Stimulated activated CD8-positive, alpha-beta memory T cell treated with anti-CD3 and anti-CD28 coated beads, Interleukin-4, amount 100 ng/mL, for 24 hours (primary cell): ENCODE results near the gene BMP2.

ENCODE experiments used
- DNase-seq: peaks from one replicate; pipeline ENCODE4 v3.0.0-alpha.2; 2020; ENCODE audit warnings: low read depth

Gene BMP2

GRCh38 chr20:6768228-6769140, 998 bp downstream of the BMP2 start:
- no peak for DNase-seq

- DNase-seq: no peak
Measured at GRCh38 chr20:6769903-6770785, 2.7 kb downstream of the BMP2 start.

- no peak for DNase-seq
Measured at GRCh38 chr20:6770786-6771100, 3.3 kb downstream of the BMP2 start.

- no peak for DNase-seq
Measured at GRCh38 chr20:6780433-6781190, 13.1 kb downstream of the BMP2 start.

GRCh38 chr20:6783752-6784151, 16.3 kb downstream of the BMP2 start:
- no peak for DNase-seq

GRCh38 chr20:6784210-6784631, 16.7 kb downstream of the BMP2 start:
- no peak for DNase-seq

- no peak for DNase-seq
Measured at GRCh38 chr20:6784767-6785166, 17.3 kb downstream of the BMP2 start.

- no peak for DNase-seq
Measured at GRCh38 chr20:6786548-6786947, 19.1 kb downstream of the BMP2 start.

- DNase-seq: no peak
Measured at GRCh38 chr20:6792789-6793188, 25.3 kb downstream of the BMP2 start.

GRCh38 chr20:6802227-6802626, 34.7 kb downstream of the BMP2 start:
- no peak for DNase-seq

GRCh38 chr20:6806275-6806674, 38.8 kb downstream of the BMP2 start:
- DNase-seq: no peak

GRCh38 chr20:6811262-6812035, 44.0 kb downstream of the BMP2 start:
- no peak for DNase-seq

GRCh38 chr20:6812530-6812929, 45.0 kb downstream of the BMP2 start:
- no peak for DNase-seq

GRCh38 chr20:6814945-6815344, 47.5 kb downstream of the BMP2 start:
- DNase-seq: no peak

GRCh38 chr20:6818033-6818808, 50.7 kb downstream of the BMP2 start:
- no peak for DNase-seq

GRCh38 chr20:6819599-6819998, 52.1 kb downstream of the BMP2 start:
- DNase-seq: no peak

- no peak for DNase-seq
Measured at GRCh38 chr20:6824401-6824800, 56.9 kb downstream of the BMP2 start.

- DNase-seq: no peak
Measured at GRCh38 chr20:6827472-6827871, 60.0 kb downstream of the BMP2 start.

GRCh38 chr20:6828794-6829423, 61.4 kb downstream of the BMP2 start:
- no peak for DNase-seq

- no peak for DNase-seq
Measured at GRCh38 chr20:6829510-6830116, 62.1 kb downstream of the BMP2 start.
